ENCODE measurements around the gene CLDN10. TPM values are rescaled to one million over a fixed set of nuclear protein-coding genes. Genes with fewer than 3 reads are reported as not detected.

CLDN10 gene
- total RNA-seq, 1 donor from 2014 or later = 0.85 TPM

DNA sequence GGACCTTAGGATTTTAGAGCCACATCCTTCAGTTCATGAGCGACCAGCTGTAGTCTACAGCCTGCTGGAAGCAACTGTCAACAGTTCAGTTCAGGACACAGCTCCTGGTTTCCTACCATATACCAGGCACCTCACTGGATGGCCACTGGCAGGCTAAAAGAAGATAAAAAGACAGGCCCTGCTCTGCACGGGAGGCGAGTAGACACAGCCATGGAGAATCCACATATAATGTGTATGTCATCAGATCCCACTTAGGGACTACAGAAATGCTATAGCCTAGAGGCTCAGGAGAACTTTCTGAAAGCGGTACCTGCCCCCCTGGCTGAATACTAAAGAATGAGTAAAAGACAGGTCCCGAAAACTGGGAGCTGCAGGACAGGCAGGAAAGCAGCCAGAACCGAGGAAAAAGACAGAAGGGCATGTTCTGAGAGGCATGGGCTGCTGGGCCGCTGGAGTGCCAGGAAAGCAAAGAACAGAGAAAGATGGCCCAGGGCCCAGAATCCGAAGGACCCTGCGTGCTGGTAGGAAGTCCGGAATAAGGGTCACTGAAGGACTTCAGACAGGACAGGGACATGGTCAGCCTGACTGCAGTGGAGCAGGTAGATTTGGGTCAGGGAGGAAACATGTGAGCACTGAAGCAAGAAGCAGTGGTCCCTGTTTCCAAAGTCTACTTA, 68.4 kb downstream of the CLDN10 start:
- intact Hi-C loops (cut with DNase I) = no loop called here
- Histone ChIP-seq H3K36me3 (peaks cover 15 to 19% of the 10 kb centered on the region in 2 donors), H3K9me3 (no peaks in the 10 kb centered on the region), H3K27me3 (no peaks in the 10 kb centered on the region), H3K27ac (no peak overlapping the region), H3K4me1 (no peaks in the 10 kb centered on the region), H3K4me3 (no peak overlapping the region)
- DNase-seq (ENCODE audit: low spot score in 2 of 2) = no peak
- TF ChIP-seq, protein P1, sequence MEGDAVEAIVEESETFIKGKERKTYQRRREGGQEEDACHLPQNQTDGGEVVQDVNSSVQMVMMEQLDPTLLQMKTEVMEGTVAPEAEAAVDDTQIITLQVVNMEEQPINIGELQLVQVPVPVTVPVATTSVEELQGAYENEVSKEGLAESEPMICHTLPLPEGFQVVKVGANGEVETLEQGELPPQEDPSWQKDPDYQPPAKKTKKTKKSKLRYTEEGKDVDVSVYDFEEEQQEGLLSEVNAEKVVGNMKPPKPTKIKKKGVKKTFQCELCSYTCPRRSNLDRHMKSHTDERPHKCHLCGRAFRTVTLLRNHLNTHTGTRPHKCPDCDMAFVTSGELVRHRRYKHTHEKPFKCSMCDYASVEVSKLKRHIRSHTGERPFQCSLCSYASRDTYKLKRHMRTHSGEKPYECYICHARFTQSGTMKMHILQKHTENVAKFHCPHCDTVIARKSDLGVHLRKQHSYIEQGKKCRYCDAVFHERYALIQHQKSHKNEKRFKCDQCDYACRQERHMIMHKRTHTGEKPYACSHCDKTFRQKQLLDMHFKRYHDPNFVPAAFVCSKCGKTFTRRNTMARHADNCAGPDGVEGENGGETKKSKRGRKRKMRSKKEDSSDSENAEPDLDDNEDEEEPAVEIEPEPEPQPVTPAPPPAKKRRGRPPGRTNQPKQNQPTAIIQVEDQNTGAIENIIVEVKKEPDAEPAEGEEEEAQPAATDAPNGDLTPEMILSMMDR (IDR thresholded peaks at IDR 0.05) = no peak

DNA sequence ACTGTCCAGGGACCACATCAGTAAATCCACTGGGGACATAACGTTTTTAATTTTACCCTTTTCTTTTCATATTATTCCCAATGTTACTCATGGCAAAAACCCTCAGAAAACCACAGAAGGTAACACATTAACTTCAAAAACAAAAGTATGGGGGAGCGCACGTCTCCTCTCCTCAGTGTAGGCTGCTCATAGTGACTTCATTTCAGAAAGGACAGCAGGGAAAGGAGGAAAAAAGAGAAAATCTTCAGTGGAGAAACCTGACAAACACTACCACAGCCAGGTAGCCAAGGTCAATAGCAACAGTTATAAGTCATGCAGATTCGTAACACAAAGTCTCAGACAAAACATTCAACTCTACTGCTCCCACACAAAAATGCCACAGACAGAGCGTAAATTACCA, 70.6 kb downstream of the CLDN10 start:
- no peaks in the 10 kb centered on the region for H3K27me3 ChIP-seq
- TF ChIP-seq, protein P1 (IDR thresholded peaks at IDR 0.05) = no peak
- H3K4me1 ChIP-seq = no peaks in the 10 kb centered on the region
- intact Hi-C loops (cut with DNase I) = no loop called here
- peaks cover 15 to 21% of the 10 kb centered on the region in 2 donors for H3K36me3 ChIP-seq
- H3K9me3 ChIP-seq = peaks cover 0 to 5% of the 10 kb centered on the region in 2 donors
- H3K4me3 ChIP-seq = no peak overlapping the region
- no peak overlapping the region for H3K27ac ChIP-seq
- no peak for DNase-seq (ENCODE audit: low spot score in 2 of 2)

DNA sequence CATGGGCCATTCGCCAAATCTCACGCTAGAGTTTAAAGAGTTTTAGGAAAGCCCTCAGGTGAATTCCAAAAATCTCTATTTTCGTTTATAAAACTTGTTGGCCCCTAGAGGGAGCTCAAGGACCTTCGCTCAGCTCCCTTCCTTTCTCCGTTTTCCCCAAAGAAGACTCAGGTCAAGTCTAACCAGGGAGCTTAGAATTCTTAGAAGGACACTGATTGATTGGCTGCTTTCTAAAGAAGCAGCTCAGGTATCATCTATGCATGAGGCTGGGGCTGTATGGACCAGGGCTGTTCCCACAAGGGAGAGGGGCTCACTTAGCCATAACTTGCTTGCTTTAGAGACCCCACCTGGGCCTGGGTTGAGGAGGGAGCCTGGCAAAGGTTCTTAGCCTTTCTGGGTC, 71.5 kb downstream of the CLDN10 start:
- H3K9me3 ChIP-seq = peaks cover 0 to 5% of the 10 kb centered on the region in 2 donors
- H3K36me3 ChIP-seq = peaks cover 12 to 26% of the 10 kb centered on the region in 2 donors
- DNase-seq (ENCODE audit: low spot score in 2 of 2) = no peak
- no peak overlapping the region for H3K27ac ChIP-seq
- H3K4me3 ChIP-seq = no peak overlapping the region
- H3K4me1 ChIP-seq = no peaks in the 10 kb centered on the region
- TF ChIP-seq, protein P1 (IDR thresholded peaks at IDR 0.05) = peak; percentile 24 to 73 (median 46)
- no peaks in the 10 kb centered on the region for H3K27me3 ChIP-seq
- intact Hi-C loops (cut with DNase I) = loop anchor here (1.0 kb wide), 1 partner anchor 210 kb away; no protein-coding TSS in a partner anchor

DNA sequence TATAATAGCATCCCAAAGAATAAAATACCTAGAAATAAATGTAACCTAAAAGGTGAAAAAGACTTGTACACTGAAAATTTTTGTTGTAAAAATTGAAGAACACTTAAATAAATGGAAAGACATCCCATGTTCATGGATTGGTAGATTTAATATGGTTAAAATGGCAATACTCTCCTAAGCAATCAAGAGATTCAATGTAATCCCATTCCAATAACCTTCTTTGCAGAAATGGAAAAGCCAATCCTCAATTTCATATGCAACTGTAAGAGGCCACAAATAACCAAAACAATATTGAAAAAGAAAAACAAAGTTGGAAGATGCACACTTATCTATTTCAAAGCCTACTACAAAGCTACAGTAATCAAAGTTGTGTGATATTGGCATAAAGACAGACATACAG, 74.2 kb downstream of the CLDN10 start:
- peaks cover 8 to 45% of the 10 kb centered on the region in 2 donors for H3K36me3 ChIP-seq
- TF ChIP-seq, protein P1 (IDR thresholded peaks at IDR 0.05) = no peak
- H3K4me1 ChIP-seq = no peaks in the 10 kb centered on the region
- H3K27me3 ChIP-seq = no peaks in the 10 kb centered on the region
- intact Hi-C loops (cut with DNase I) = no loop called here
- peaks cover 0 to 5% of the 10 kb centered on the region in 2 donors for H3K9me3 ChIP-seq
- H3K27ac ChIP-seq = no peak overlapping the region
- DNase-seq (ENCODE audit: low spot score in 2 of 2) = no peak
- no peak overlapping the region for H3K4me3 ChIP-seq

DNA sequence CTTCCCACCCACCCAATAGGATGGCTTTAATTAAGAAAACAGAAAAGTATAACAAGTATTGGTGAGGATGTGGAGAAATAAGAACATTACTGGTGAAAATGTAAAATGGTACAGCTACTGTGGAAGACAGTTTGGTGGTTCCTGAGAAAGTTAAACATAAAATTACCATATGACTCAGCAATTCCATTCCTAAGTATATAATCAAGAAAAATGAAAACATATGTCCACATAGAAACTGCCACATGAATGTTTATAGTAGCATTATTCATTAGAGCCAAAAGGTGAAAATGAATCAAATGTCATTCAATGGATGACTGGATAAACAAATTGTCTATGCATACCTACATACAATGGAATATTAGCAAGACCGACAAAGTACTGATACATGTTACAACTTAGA, 75.1 kb downstream of the CLDN10 start:
- H3K27me3 ChIP-seq = no peaks in the 10 kb centered on the region
- intact Hi-C loops (cut with DNase I) = no loop called here
- no peak for DNase-seq (ENCODE audit: low spot score in 2 of 2)
- H3K27ac ChIP-seq = no peak overlapping the region
- H3K36me3 ChIP-seq = peaks cover 11 to 44% of the 10 kb centered on the region in 2 donors
- peaks cover 0 to 5% of the 10 kb centered on the region in 2 donors for H3K9me3 ChIP-seq
- no peak overlapping the region for H3K4me3 ChIP-seq
- TF ChIP-seq, protein P1 (IDR thresholded peaks at IDR 0.05) = no peak
- no peaks in the 10 kb centered on the region for H3K4me1 ChIP-seq

Data from ascending aorta (tissue), 2 donors.